A172 (cell line): ENCODE results near the gene SLK. TPM values are rescaled to one million over a fixed set of nuclear protein-coding genes. Genes with fewer than 3 reads are reported as not detected.

Experiments used
- DNase-seq: peaks from one replicate; pipeline ENCODE4 v3.0.0-alpha.2; 2015; ENCODE audit warnings: low spot score
- total RNA-seq: library from RNA; depleted of rRNA; stranded (reverse); fragments of >200 nt; shearing (Covaris generic); gene quantifications from 2 replicates; pipeline ENCODE4 v1.2.3, GENCODE V29; 2014

SLK gene
- total RNA-seq, 1 experiment from 2014 or later: 61.5 TPM

- no peak for DNase-seq
These were observed 66.5 kb downstream of the SLK start for GRCh38 chr10:104033401-104033930.

DNA sequence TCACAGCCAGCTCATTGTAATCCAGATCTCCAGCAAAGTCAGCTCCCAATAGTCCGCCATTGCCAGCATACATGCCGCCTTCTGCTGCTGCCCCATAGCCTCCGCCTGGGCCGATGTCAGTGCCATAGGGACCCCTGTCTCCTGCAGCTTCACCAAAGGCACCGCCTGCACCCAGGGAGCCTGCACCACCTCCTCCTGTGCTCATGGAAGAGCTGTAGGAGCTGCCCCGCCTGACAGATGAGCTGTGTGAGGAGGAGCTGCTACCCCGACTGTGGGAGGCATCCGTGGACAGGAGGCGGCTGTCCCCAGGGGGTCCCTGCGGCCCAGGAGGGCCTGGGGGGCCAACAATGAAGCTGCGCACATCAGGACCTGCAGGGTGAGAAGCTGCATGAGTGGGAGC is 67.0 kb downstream of the SLK start:
- no peak for DNase-seq

DNA sequence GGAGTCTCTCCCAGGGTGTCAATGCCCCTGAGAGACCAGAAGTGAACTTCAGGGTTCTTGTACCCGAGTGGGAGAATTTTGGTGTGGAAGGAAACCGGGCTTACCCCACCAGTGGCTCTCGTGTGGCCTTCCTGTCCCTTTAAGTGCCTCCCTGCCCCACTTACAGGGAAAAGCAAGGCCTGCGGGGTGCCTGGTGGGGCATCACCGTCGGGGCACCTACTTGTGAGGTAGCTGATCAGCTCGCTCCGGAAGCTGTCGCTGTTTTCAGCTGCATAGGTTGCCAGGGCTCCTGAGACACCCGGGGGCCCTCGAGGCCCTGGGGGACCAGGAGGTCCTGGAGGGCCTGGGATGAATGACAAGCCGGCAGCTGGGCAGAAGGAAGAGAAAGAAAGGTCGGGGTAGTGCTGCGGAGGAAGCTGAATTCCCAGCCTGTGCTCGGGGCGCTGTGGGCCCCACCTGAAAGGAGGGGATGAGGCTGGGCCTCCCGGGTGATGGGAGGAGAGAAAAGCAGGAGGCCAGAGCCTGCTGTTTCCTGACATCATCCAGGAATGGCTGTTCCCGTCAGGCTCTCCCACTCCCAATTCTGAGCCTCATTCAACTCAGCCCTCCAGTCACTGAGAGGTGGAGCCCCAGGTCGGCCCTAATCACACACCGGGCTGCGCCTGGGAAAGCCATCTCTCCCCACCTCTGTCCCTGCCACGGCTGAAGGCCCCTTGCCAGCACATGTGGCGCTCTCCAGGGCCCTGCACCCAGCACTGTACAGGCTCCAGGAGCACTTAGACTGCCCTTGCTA is 67.7 kb downstream of the SLK start:
- no peak for DNase-seq

GRCh38 chr10:104035194-104036068 is 68.5 kb downstream of the SLK start:
- DNase-seq: no peak

- DNase-seq: no peak
These were observed 69.1 kb downstream of the SLK start for GRCh38 chr10:104036069-104036384.

DNA sequence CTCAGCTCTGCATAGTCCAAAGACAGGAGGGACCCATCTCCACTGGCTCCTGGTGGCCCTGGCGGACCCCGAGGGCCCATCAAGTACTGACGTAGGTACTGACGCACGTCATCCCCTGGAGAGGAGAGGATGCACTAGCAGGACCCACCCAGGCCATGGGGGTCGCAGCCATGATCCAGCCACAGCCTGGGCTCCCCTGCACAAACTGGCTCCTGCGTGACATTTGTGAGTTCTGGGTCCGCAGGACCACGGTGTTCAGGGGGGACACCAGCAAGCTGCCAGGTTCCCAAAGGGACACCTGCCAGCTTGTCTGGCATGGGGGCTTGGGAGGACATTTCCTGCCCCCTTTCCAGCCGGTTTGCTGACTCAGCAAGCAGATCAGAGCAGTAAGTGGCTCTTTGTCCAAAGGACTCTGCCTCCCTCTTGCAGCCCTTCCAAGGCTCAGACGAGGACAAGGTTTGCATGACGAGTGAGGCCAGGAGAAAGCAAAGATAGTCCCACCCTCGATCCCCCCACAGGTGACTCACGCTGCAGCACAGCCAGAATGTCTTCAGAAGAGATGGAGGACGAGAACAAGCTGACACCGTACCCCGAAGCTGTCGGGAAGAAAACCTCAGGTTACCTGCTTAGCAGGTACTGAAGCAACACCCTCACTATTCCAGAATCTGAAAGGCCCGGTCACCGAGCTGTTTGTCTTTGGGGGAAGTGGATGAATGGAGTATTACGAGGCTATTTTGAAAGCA is 69.7 kb downstream of the SLK start:
- no peak for DNase-seq

DNA sequence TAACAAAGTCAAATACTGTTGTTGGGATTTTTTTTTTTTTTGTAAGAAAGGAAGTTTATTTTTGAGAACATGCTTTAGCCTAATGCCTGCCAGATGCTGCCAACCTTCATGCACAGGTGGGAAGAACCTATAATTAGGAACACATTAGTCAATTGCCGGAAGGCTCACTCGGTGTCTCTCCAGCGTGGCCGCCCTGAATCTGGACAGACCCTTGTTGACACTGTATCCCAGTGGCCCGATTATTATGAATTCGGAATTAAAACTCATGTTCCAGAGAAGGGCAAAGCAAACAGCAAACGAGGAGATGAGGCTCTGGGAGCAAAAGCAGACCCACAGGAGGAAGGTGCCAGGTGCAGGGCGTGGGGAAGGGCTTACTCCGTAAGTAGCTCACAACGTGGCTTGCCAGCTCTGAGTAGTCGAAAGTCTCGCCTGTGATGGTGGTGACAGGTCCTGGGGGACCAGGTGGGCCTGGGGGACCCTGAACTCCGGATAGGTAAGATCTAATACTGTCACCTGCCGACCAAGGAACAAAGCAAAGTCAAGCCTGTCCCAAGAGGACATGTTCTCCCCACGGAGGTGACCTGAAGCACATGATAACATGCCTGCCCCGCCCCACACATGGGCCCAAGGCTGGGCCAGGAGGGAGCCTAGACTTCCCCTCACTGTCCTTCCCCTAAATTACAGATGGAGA is 70.5 kb downstream of the SLK start:
- DNase-seq: no peak

GRCh38 chr10:104038537-104038936 is 71.6 kb downstream of the SLK start:
- DNase-seq: no peak

DNA sequence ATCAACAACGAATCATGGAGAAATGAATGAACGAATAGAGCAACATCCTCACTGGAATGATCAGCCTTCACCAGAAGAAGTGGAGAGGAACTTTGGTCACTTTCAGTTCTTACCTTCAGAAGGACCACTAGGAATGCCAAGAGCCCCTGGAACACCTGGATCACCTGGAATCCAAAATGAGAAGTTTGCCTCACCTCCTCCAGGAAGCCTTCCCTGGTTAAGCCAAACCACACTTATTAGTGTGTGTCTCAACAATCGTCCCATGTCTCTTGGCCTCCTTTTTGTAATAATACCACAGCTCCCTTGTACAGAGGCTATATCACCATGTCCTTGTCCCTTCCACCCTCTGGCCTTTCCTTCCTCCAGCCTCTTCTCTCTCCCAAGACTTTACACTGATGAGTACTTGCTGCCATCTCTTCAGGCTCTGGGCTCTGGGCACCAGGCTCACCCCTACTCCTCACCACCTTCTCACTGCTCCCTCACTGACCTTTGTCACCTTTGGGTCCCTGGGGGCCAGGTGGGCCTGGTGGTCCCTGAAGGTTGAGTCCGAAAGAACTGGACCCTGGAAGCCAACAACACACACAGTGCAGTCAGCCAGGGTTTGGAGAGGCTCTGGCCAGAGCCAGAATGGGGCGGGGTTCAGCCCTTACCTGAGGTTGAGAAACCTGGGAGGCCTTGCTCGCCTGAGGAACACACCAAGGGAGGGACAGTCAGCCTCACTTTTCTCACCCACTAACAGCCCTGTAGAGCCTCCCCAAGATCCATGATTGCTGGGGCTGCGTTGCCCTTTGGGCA is 72.2 kb downstream of the SLK start:
- no peak for DNase-seq

DNA sequence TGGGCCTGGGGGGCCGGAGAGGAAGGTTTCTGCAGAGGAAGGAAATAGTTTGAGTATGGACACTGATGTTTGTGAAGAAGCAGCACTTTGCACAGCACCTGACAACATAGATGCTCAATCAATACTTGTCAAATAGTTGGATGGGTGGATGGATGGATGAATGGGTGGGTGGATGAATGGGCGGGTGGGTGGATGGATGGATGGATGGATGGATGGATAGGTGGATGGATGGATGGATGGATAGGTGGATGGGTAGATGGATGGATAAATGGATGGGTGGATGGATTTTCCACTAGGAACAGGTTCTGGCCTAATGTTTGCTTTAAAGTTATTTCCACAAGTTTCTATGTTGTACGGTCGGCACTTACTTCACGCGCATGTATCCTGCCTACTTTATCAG is 73.4 kb downstream of the SLK start:
- no peak for DNase-seq

- no peak for DNase-seq
These were observed 74.2 kb downstream of the SLK start for GRCh38 chr10:104040862-104041789.

DNA sequence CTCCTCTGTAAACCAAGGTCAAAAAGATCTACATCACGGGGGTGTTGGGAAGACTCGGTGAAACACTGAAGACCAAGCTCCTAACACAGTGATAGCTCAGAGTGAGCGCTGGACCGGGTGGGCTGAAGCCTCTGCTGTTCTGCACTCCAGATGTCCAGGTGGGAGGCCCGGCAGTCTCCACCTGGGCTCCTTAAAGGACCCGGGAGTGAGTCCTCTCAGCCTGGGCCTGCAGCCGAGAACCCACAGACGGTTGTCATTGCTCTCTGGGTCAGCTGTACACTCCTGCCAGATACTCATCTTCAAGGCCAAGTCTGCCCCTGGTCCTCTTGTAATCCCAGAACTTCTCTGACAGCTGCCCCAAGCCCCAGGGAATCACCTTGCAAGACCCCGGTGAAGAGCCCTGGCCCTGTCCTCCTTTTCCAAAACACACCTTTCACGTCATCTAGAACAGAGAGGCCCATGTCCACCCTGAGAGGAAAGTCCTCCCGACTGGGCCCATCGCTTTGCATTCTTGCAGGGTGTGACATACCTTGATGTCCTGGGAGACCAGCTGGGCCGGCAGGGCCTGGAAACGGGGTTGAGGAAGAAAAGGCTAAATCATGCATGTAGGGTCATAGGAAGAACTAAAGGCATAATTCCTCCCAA is 75.1 kb downstream of the SLK start:
- DNase-seq: no peak

DNA sequence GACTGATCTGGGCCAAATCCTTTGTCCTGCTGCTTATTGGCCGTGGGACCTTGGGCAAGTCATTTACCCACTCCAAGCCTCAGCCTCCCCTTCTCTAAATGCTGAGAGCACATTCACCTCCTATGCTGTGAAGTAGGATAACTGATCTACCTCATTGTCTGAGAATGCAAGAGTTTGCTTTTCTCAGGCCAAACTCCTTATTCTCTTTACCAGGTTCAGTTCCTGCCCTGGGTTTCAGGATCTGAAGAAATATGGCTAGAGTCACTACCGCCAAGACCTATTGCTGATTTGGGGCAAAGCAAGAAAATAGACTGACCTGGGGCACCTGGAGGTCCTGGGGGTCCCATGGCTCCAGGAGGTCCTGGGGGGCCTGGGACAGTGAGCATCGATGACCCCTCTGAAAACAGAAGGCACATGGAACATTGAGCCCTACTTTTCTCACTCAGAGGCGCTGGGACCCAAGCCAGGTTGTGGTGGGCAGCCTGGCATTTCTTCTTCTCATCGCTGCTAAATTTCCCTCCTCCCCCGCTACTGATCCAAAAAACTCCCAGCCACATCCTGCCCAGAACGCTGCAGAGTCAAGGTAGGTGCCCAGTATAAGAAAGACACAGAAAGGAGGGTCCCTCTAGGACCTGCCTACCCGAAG is 76.4 kb downstream of the SLK start:
- DNase-seq: no peak

GRCh38 chr10:104043854-104044253 is 76.9 kb downstream of the SLK start:
- DNase-seq: no peak

DNA sequence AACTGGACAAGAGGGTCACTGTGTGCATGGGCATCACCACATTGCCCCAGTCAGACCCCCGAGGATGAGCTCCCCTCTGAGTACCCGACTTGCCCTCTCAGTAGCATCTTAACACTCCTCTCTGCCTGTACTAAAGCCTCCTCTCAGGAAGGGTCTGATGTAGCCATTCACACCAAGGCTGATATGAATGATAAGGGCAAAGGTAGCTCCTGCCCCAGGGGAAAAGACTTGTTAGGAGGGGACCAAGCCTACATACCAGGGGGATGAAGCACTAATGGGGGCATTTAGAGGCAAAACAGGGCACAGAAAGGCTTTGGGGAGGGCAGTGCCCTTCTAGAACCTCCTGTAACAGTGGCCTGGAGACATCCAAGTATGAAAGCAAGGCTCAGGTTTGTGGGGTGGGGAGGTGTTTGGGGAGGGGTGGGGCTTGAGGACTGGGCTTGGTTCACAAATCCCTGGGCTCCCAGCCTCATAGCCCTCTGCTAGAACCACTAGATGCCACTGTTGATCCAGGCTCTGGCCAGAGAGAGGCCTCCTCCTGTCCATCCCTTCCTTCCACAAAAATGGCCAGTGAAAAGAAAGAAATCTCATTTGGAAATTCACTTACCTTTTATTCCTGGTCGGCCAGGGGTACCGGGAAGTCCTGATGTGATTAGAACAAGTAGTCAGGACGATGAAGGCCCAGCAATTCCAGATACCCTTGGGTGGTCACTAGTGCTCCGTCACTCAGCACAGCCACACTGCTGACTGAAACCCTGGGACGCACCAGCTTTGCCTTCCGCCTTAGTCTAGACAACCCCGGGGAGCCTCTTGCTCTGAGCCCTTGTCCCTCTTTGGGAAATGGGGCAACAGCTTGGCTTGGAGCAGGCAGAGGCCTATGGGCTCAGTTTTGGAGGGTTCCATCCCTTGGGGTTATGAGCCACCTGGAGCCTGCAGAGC is 78.5 kb downstream of the SLK start:
- DNase-seq: peak; percentile 86

DNA sequence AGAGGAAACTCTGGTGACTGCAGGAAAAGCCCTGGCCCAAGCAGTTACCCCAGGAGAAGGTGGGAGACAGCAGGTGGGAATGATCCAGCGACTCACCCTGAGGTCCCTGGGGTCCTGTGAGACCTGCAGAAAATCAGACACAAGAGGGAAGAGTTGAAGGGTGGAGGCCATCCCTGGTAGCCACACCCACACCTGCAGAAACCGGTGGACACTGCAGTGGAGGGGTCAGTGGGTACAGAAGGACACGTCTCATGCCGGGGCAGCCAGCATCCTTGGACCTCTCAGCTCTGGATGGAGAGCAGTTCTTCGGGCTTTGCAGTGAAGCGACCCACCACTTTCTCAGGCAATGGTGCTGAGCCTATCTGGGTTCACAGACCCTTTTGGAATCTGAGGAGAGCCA is 79.7 kb downstream of the SLK start:
- no peak for DNase-seq

DNA sequence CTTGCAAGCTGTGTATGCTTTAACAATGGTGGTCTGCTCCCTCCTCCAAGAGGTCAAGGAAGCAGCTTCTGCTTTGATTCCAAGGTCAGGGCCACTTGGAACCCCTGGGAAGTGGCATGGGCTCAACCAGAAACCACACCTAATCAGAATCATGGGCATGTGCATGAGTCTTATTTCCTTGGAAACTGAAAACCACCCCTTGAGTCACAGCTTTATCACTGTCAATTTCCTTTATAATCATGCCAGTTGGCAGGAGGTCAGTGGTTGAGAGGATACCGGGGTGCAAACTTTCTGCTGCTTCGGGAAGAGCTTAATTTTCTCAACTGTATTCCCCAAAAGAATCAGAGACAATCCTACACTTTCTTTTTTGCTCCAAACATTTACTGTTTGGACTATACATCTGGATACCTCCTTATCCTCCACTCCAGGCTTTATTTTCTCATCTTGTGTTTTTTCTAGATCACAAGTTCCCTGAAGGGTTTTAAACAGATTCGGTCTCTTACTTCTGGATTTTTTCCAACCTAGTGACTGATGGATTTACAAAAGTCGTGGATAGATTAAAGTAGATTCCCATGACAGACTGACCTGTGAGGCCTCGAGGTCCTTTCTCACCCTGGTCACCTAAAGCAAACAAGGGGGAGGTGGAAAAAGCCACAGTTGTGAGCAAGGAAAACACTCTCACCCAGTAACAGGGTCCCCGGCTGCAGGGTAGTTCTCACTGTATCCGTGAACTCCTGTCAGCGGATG is 82.7 kb downstream of the SLK start:
- peak; percentile 93 for DNase-seq
